NCI-H2081 (cell line): Measurements from ENCODE around the gene USP15.

Experiments
- DNase-seq, 2 experiments: peaks; one replicate each; lab custom pipeline; 2025; lab: John Stamatoyannopoulos, UW

USP15 gene

GRCh38 chr12:62259993-62260732, at the start of gene USP15:
Gene USP15, plus strand, starts transcription at chr12:62260404. Its CDS starts 11 bp downstream, at chr12:62260415.
- peak; percentile 95 to 96 for DNase-seq

GRCh38 chr12:62210422-62210821, 49.8 kb upstream of the USP15 start:
- DNase-seq = peak; percentile 5 to 35

- DNase-seq = no peak
These were observed 48.7 kb upstream of the USP15 start for GRCh38 chr12:62211510-62211909.

GRCh38 chr12:62214846-62215245, 45.4 kb upstream of the USP15 start:
- DNase-seq = no peak

GRCh38 chr12:62215506-62215905, 44.7 kb upstream of the USP15 start:
- no peak for DNase-seq

- DNase-seq = no peak
These were observed 42.6 kb upstream of the USP15 start for GRCh38 chr12:62217466-62218194.

- no peak for DNase-seq
These were observed 39.1 kb upstream of the USP15 start for GRCh38 chr12:62221107-62221506.

GRCh38 chr12:62224601-62225000, 35.6 kb upstream of the USP15 start:
- no peak for DNase-seq

GRCh38 chr12:62227091-62227490, 33.1 kb upstream of the USP15 start:
- no peak for DNase-seq

GRCh38 chr12:62230652-62231051, 29.6 kb upstream of the USP15 start:
- no peak for DNase-seq

GRCh38 chr12:62232143-62232729, 28.0 kb upstream of the USP15 start:
- no peak for DNase-seq

- no peak for DNase-seq
These were observed 26.4 kb upstream of the USP15 start for GRCh38 chr12:62233805-62234204.

- DNase-seq = no peak
These were observed 20.6 kb upstream of the USP15 start for GRCh38 chr12:62239571-62239970.

GRCh38 chr12:62247281-62248045, 12.7 kb upstream of the USP15 start:
- DNase-seq = no peak

- no peak for DNase-seq
These were observed 11.3 kb upstream of the USP15 start for GRCh38 chr12:62248873-62249272.

GRCh38 chr12:62249419-62249818, 10.8 kb upstream of the USP15 start:
- DNase-seq = no peak

GRCh38 chr12:62250671-62251608, 9.3 kb upstream of the USP15 start:
- DNase-seq = no peak

GRCh38 chr12:62251609-62251958, 8.6 kb upstream of the USP15 start:
- no peak for DNase-seq

- DNase-seq = no peak
These were observed 7.6 kb upstream of the USP15 start for GRCh38 chr12:62252576-62252975.

GRCh38 chr12:62254967-62255366, 5.2 kb upstream of the USP15 start:
- DNase-seq = no peak

GRCh38 chr12:62256408-62257096, 3.7 kb upstream of the USP15 start:
- DNase-seq = peak in 1 of 2 experiments; percentile 9
